ENCODE results near the gene DNAJC4. TPM values are rescaled to one million over a fixed set of nuclear protein-coding genes. Genes with fewer than 3 reads are reported as not detected.
"Not testable (repeated sequence)": the region's sequence is repeated elsewhere in the genome, so short reads cannot be mapped to it uniquely, and the experiment has no call there.

Gene DNAJC4
- total RNA-seq, 1 experiment from 2014 or later, result 3.5 TPM

GRCh38 chr11:64235437-64236161 is 5.3 kb downstream of the DNAJC4 start:
- Histone ChIP-seq H3K36me3 (peaks cover 2% of the 10 kb centered on the region; the same call in 1 of the 2 replicates), H3K4me3 (peak overlapping the region; percentile 54), H3K27me3 (no peaks in the 10 kb centered on the region), H3K9me3 (no peaks in the 10 kb centered on the region)
- no peak for DNase-seq

GRCh38 chr11:64237484-64237951 is 7.2 kb downstream of the DNAJC4 start:
- Histone ChIP-seq H3K27me3 (no peaks in the 10 kb centered on the region), H3K9me3 (no peaks in the 10 kb centered on the region), H3K4me3 (no peak overlapping the region)

GRCh38 chr11:64238076-64238475 is 7.7 kb downstream of the DNAJC4 start:
- H3K9me3 ChIP-seq, result no peaks in the 10 kb centered on the region
- no peaks in the 10 kb centered on the region for H3K27me3 ChIP-seq
- H3K36me3 ChIP-seq, result peaks cover 12% of the 10 kb centered on the region
- H3K4me3 ChIP-seq, result no peak overlapping the region
- DNase-seq, result no peak

More at GRCh38 chr11:64237484-64237951, 7.2 kb downstream of the DNAJC4 start:
- no peak for DNase-seq
- peaks cover 7% of the 10 kb centered on the region for H3K36me3 ChIP-seq

- Histone ChIP-seq H3K4me3 (no peak overlapping the region), H3K9me3 (no peaks in the 10 kb centered on the region), H3K27me3 (no peaks in the 10 kb centered on the region), H3K36me3 (peaks cover 22% of the 10 kb centered on the region)
- no peak for DNase-seq
Observed at GRCh38 chr11:64238999-64239398, 8.7 kb downstream of the DNAJC4 start.

GRCh38 chr11:64239662-64240434 is 9.5 kb downstream of the DNAJC4 start:
- peak overlapping the region; percentile 84 for H3K4me3 ChIP-seq
- no peaks in the 10 kb centered on the region for H3K27me3 ChIP-seq
- no peaks in the 10 kb centered on the region for H3K9me3 ChIP-seq
- peaks cover 27% of the 10 kb centered on the region for H3K36me3 ChIP-seq
- no peak for DNase-seq

GRCh38 chr11:64240435-64241240 is 10.3 kb downstream of the DNAJC4 start, which contains the start of gene FKBP2:
Gene FKBP2, plus strand, starts transcription at chr11:64241095. Its CDS starts 1,293 bp downstream, at chr11:64242388.
- Histone ChIP-seq H3K4me3 (peak within 1 kb of the TSS; percentile 84), H3K9me3 (no peaks in the 10 kb centered on the region), H3K36me3 (peaks cover 35% of the 10 kb centered on the region), H3K27me3 (no peaks in the 10 kb centered on the region)
- DNase-seq, result peak; percentile 95

GRCh38 chr11:64241241-64241490 is 10.8 kb downstream of the DNAJC4 start:
- peak; percentile 97 for DNase-seq
- Histone ChIP-seq H3K4me3 (peak overlapping the region; percentile 84), H3K9me3 (no peaks in the 10 kb centered on the region), H3K27me3 (no peaks in the 10 kb centered on the region), H3K36me3 (peaks cover 39% of the 10 kb centered on the region)

GRCh38 chr11:64241491-64242374 is 11.4 kb downstream of the DNAJC4 start:
- H3K4me3 ChIP-seq, result peak overlapping the region; percentile 84
- peaks cover 41% of the 10 kb centered on the region for H3K36me3 ChIP-seq
- peak; percentile 69 for DNase-seq
- H3K27me3 ChIP-seq, result no peaks in the 10 kb centered on the region
- no peaks in the 10 kb centered on the region for H3K9me3 ChIP-seq

- Histone ChIP-seq H3K9me3 (no peaks in the 10 kb centered on the region), H3K27me3 (no peaks in the 10 kb centered on the region), H3K4me3 (no peak overlapping the region), H3K36me3 (peaks cover 41% of the 10 kb centered on the region)
- DNase-seq, result no peak
Observed at GRCh38 chr11:64243236-64243854, 13.0 kb downstream of the DNAJC4 start.

GRCh38 chr11:64244107-64244506 is 13.8 kb downstream of the DNAJC4 start:
- no peak for DNase-seq
- H3K36me3 ChIP-seq, result peaks cover 39% of the 10 kb centered on the region
- no peak overlapping the region for H3K4me3 ChIP-seq
- no peaks in the 10 kb centered on the region for H3K27me3 ChIP-seq
- H3K9me3 ChIP-seq, result no peaks in the 10 kb centered on the region

GRCh38 chr11:64244966-64245365 is 14.6 kb downstream of the DNAJC4 start:
- Histone ChIP-seq H3K4me3 (peak overlapping the region; percentile 95), H3K9me3 (no peaks in the 10 kb centered on the region), H3K36me3 (peaks cover 39% of the 10 kb centered on the region), H3K27me3 (no peaks in the 10 kb centered on the region)
- no peak for DNase-seq

- peaks cover 39% of the 10 kb centered on the region for H3K36me3 ChIP-seq
- DNase-seq, result peak; percentile 71
- H3K27me3 ChIP-seq, result no peaks in the 10 kb centered on the region
- peak overlapping the region; percentile 95 for H3K4me3 ChIP-seq
- H3K9me3 ChIP-seq, result no peaks in the 10 kb centered on the region
Observed at GRCh38 chr11:64245401-64245796, 15.1 kb downstream of the DNAJC4 start.

GRCh38 chr11:64245797-64246620 is 15.7 kb downstream of the DNAJC4 start:
- peak; percentile 98 for DNase-seq
- no peaks in the 10 kb centered on the region for H3K27me3 ChIP-seq
- no peaks in the 10 kb centered on the region for H3K9me3 ChIP-seq
- peak overlapping the region; percentile 95 for H3K4me3 ChIP-seq
- H3K36me3 ChIP-seq, result peaks cover 39% of the 10 kb centered on the region

- not testable (repeated sequence) for DNase-seq, H3K27me3 ChIP-seq, H3K9me3 ChIP-seq
- Histone ChIP-seq H3K36me3 (peaks cover 38% of the 10 kb centered on the region), H3K4me3 (peak overlapping the region; percentile 95)
Observed at GRCh38 chr11:64246621-64246870, 16.2 kb downstream of the DNAJC4 start.
